Esophagus muscularis mucosa (tissue), 3 donors: Measurements from ENCODE around the gene CDHR5.

Experiments used
- CTCF ChIP-seq, 3 experiments: fragments of 200-600 bp in 2 of 3; fragments of 450-650 bp in 1 of 3; sonication (generic) in 2 of 3; IDR thresholded peaks; one replicate each; pipeline ENCODE4 v1.5.1; 2017 to 2019; ENCODE audit warnings: antibody characterized with exemption in 3 of 3, mild to moderate bottlenecking in 2 of 3, moderate library complexity in 1 of 3
- POLR2AphosphoS5 ChIP-seq, 2 donors: sonication (generic); formaldehyde crosslinking; IDR thresholded peaks; one replicate each; pipeline ENCODE4 v1.6.1; 2017; ENCODE audit warnings: antibody characterized with exemption in 2 of 2

- TF ChIP-seq CTCF (IDR thresholded peaks at IDR 0.05) (no peak), POLR2AphosphoS5 (IDR thresholded peaks at IDR 0.05) (no peak)
Observed at GRCh38 chr11:576811-577610, 47.7 kb downstream of the CDHR5 start.
